Measurements from ENCODE around the gene GRIN3A. TPM values are rescaled to one million over a fixed set of nuclear protein-coding genes. Genes with fewer than 3 reads are reported as not detected.

The GRIN3A gene
- total RNA-seq, 1 experiment from 2014 or later, result not detected

DNA sequence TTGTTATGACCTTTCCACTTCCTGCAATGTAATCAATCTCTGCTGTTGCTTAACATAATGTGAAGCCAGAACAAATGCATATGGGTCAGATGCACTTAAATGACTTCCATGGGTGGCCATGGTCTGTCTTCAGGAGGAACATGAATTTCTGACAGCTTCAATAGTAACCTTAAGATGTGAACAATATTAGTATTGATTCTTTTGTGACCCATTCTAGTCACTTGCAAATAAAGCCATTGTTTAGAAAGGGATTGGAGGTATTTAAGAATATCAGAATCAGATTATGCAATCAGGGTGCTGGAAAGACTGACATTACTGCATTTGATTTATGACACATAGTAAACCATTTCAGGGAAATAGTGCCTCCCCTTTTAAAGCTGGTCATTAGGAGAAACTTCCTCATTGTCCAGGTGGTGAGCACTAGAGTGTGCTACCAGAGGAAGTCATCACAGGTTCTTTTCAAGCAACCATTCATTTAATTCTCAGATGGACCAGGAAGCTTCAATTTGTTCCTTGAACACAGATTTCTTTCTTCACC is 32.1 kb downstream of the GRIN3A start:
- DNase-seq (ENCODE audit: low read depth), result no peak

- peak; percentile 59 for DNase-seq (ENCODE audit: low read depth)
Measured at GRCh38 chr9:101705135-101705661, 33.2 kb downstream of the GRIN3A start.

GRCh38 chr9:101702257-101702656 is 36.2 kb downstream of the GRIN3A start:
- no peak for DNase-seq (ENCODE audit: low read depth)

DNA sequence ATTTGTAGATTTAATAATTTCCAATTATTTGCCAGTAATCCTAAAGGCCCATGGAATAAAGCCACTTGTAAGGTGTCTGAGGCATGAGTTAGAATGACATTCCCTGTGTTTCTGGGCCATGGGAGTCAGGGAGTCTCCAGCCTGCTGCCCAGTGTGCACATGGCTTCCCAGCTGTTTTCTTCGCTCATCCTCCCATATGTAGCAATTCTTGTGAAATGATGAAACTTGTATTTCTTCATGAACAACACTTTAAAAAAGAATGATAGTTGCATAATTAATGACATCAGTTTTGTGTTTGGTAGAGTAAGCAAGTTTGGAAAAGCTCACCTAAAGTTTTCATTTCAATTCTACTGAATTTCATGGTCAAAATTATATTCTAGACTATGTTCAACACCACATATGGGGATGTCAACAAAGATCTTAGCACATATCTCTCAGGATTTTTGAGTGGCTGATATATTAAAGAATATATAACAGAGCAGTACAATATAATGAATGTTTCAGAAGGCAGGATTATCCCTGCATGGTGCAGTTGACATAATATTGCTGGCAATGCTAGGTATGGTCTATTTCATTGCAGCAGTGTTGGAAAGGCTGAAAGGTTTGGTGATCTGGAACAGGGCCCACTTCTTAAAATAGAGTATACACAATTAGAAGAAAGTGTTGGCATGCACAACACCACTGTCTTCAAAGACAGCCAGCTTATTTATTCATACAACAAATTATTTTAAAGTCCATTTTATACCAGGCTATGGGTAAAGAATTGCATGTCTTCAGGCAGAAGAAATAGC is 44.7 kb downstream of the GRIN3A start:
- DNase-seq (ENCODE audit: low read depth), result no peak

GRCh38 chr9:101691657-101692056 is 46.8 kb downstream of the GRIN3A start:
- DNase-seq (ENCODE audit: low read depth), result no peak

- DNase-seq (ENCODE audit: low read depth), result no peak
Measured at GRCh38 chr9:101689039-101689438, 49.4 kb downstream of the GRIN3A start.

- DNase-seq (ENCODE audit: low read depth), result no peak
Measured at GRCh38 chr9:101684665-101685064, 53.8 kb downstream of the GRIN3A start.

DNA sequence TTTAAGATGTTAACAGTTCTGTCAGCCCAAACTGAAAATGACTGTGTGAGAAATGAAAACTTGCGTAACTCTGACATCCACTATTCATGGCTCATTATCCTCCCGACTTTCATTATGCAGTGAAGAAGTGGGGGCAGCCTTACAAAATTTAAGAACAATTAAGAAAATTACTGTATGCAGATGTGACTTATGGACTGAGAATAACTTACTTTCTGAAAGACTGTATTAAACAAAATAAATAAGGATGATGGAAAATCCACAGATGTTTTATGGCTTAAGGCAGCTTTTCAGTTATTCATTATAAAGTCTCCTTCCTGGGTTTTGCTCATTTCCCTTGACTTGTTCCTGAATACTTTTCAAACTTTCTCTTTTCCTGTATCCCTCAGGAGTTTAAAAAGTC is 55.2 kb downstream of the GRIN3A start:
- no peak for DNase-seq (ENCODE audit: low read depth)

GRCh38 chr9:101677861-101678260 is 60.6 kb downstream of the GRIN3A start:
- peak; percentile 5 for DNase-seq (ENCODE audit: low read depth)

GRCh38 chr9:101675341-101675740 is 63.1 kb downstream of the GRIN3A start:
- DNase-seq (ENCODE audit: low read depth), result no peak

GRCh38 chr9:101674165-101674564 is 64.3 kb downstream of the GRIN3A start:
- DNase-seq (ENCODE audit: low read depth), result no peak

DNA sequence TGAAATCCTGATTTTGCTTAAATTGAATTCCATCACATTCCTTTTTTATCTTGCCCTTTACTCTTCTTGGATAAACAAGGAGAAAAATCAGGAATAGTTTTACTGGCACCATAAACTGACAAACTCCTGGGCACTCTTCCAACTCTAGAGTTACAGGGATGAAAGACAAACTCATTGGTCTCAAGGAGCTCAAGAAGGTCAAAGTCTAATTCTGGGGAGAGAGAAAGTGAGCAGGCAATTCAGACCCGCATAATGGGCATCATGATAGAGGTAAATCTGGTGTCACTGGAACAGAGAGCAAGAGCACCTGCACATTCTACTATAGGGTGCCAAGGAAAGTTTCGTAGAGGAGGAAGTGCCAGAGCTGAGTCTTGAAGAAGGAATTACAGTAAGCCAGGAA is 64.8 kb downstream of the GRIN3A start:
- DNase-seq (ENCODE audit: low read depth), result no peak

- DNase-seq (ENCODE audit: low read depth), result no peak
Measured at GRCh38 chr9:101671567-101671966, 66.9 kb downstream of the GRIN3A start.

- DNase-seq (ENCODE audit: low read depth), result no peak
Measured at GRCh38 chr9:101668421-101668820, 70.0 kb downstream of the GRIN3A start.

- no peak for DNase-seq (ENCODE audit: low read depth)
Measured at GRCh38 chr9:101664453-101664852, 74.0 kb downstream of the GRIN3A start.

DNA sequence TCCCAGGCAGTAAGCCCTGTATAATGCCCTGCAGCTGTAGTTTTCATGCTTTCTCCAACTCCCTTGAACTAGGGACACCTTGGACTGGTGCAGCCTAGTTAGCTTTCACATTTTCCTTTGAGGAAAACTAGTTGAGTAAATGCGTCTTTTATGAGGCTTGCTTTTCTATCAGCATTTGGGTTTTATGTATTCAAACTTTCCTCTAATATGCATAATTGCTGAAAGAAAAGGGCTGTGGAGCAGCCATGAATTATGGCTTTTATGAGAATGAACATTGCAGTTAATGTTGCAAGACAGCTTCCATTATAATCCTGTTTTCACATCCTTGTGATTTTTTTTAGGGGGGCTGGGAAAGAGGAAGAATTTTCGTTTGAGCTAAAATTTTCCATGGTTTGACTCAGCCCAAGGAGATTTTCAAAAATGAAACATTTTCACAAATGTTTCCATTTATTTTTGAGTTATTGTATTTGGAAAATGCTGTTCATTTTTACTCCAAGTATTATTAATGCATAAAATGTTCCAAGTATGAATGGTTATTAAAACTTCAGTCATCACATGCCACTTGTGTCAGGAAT is 85.8 kb downstream of the GRIN3A start:
- no peak for DNase-seq (ENCODE audit: low read depth)

DNA sequence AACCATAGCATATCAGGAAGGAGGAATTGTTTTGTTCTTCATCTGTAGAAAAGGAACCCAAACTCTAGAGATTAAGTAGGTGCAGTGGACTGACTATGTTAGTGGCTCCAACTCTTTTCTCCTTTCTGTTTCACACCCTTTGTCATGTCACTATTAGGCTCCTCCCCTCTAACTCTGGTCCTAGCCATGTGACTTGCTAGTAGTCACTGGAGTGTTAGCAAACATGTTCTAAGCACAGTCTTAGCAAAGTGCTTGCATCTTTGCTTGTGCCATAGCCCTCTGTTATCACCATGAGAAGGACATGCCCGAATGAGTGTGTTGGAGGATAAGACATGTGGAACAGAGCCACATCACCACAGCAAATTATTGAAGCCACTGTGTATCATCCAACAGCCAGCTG is 88.3 kb downstream of the GRIN3A start:
- no peak for DNase-seq (ENCODE audit: low read depth)

DNA sequence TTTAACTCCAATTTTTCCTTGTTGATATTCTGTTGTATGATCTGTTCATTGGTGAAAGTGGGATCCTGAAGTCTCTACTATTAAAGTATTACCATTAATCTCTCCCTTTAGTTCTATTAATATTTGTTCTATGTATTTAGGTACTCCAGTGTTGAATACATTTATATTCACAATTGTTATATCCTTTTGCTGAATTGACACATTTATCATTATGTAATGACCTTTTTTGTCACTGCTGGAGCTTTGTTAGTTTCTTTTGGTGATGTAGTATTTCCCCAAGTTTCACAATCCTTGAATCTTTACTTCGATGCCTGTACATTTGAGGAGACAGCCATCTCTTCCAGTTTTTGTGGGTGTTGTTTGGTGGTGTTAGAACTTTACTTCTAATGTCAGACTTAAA is 90.0 kb downstream of the GRIN3A start:
- no peak for DNase-seq (ENCODE audit: low read depth)

GRCh38 chr9:101639785-101640665 is 98.4 kb downstream of the GRIN3A start:
- peak; percentile 24 for DNase-seq (ENCODE audit: low read depth)

DNA sequence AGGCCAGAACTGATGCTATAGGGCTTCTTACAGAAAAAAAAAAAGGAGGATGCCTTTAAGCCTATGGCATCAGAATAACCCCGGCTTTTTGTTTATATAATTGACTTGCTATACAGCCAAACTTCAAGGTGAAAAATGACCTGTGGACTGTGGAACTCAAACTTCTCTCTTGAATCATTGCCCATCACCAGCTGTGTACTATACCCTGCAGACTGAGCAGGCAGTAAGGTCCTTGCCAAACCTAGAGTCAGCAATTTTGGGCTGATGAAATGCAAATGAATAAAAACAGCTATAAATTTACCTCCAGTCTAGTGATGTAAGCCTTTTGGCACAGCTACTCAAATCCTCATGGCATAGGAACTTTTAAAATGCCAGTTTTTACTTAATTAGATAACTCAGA is 99.1 kb downstream of the GRIN3A start:
- no peak for DNase-seq (ENCODE audit: low read depth)

DNA sequence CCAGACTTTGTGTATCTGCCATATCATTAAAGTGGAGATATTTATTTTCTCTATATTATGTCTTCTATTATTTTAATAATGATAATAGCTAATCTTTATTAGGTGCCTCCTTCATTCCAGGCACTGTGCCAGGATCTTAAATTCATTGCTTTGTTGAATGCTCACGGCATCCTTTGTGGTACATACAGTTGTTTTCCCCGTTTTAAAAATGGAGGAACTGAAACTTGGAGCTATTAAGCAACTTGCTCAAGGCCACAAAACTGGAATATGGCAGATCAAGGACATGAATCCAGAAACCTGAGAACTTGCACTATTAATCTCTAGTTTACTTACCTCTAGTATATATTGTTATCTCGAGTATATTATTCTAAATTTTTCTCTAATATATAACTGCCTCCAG is 102.2 kb downstream of the GRIN3A start:
- DNase-seq (ENCODE audit: low read depth), result no peak

- DNase-seq (ENCODE audit: low read depth), result no peak
Measured at GRCh38 chr9:101635473-101635872, 103.0 kb downstream of the GRIN3A start.
